ENCODE measurements around the gene EPHB4. TPM values are rescaled to one million over a fixed set of nuclear protein-coding genes. Genes with fewer than 3 reads are reported as not detected.
"Not testable (repeated sequence)": the region's sequence is repeated elsewhere in the genome, so short reads cannot be mapped to it uniquely, and the experiment has no call there.

The EPHB4 gene
- total RNA-seq, 1 experiment from 2014 or later = 192 TPM

- H3K4me1 ChIP-seq (ENCODE audit: control insufficient read depth, insufficient read depth, low read length); DNase-seq (ENCODE audit: low read depth, low spot score); ATAC-seq; H3K27me3 ChIP-seq (ENCODE audit: control insufficient read depth, insufficient read depth, low read length); CTCF ChIA-PET; H3K36me3 ChIP-seq (ENCODE audit: control insufficient read depth, insufficient read depth, low read length); in situ Hi-C loops (cut with HindIII; ENCODE audit: low pct_unique_long_range_greater_than_20kb, low sequenced_read_pairs); H3K9me3 ChIP-seq (ENCODE audit: control insufficient read depth, insufficient read depth, low read depth, low read length); H3K4me3 ChIP-seq (ENCODE audit: low read depth in 2 of 2, low read length in 2 of 2); H3K27ac ChIP-seq (ENCODE audit: low read length); BruUV-seq (replicated peaks): not testable (repeated sequence)
- POLR2A ChIA-PET = interaction anchor here (1.1 kb wide), 1 partner anchor 20 kb away, joined by 9 read pairs; the partner anchor contains the start of gene SRRT
- intact Hi-C loops (cut with micrococcal nuclease; ENCODE audit: unreplicated experiment) = loop anchor here (5.0 kb wide), 1 partner anchor 53 kb away; no protein-coding TSS in a partner anchor
Observed at GRCh38 chr7:100854899-100855298, 27.6 kb upstream of the EPHB4 start.

- Histone ChIP-seq H3K9me3 (ENCODE audit: control insufficient read depth, insufficient read depth, low read depth, low read length) (no peaks in the 10 kb centered on the region), H3K4me1 (ENCODE audit: control insufficient read depth, insufficient read depth, low read length) (peaks cover 3% of the 10 kb centered on the region; the same call in 1 of the 2 replicates), H3K4me3 (ENCODE audit: low read depth in 2 of 2, low read length in 2 of 2) (no peak overlapping the region), H3K36me3 (ENCODE audit: control insufficient read depth, insufficient read depth, low read length) (no peaks in the 10 kb centered on the region), H3K27ac (ENCODE audit: low read length) (no peak overlapping the region), H3K27me3 (ENCODE audit: control insufficient read depth, insufficient read depth, low read length) (no peaks in the 10 kb centered on the region)
- ATAC-seq = no peak
- no peak for DNase-seq (ENCODE audit: low read depth, low spot score)
- no peak for TF ChIP-seq CTCF (IDR thresholded peaks at IDR 0.05)
- TF ChIP-seq TCF7L2 (IDR thresholded peaks at IDR 0.05; ENCODE audit: low read depth, low read length) = no peak
- TF ChIP-seq SIN3A (IDR thresholded peaks at IDR 0.05; ENCODE audit: borderline replicate concordance, insufficient read depth, low read depth, low read length) = no peak
- TF ChIP-seq, protein P1, sequence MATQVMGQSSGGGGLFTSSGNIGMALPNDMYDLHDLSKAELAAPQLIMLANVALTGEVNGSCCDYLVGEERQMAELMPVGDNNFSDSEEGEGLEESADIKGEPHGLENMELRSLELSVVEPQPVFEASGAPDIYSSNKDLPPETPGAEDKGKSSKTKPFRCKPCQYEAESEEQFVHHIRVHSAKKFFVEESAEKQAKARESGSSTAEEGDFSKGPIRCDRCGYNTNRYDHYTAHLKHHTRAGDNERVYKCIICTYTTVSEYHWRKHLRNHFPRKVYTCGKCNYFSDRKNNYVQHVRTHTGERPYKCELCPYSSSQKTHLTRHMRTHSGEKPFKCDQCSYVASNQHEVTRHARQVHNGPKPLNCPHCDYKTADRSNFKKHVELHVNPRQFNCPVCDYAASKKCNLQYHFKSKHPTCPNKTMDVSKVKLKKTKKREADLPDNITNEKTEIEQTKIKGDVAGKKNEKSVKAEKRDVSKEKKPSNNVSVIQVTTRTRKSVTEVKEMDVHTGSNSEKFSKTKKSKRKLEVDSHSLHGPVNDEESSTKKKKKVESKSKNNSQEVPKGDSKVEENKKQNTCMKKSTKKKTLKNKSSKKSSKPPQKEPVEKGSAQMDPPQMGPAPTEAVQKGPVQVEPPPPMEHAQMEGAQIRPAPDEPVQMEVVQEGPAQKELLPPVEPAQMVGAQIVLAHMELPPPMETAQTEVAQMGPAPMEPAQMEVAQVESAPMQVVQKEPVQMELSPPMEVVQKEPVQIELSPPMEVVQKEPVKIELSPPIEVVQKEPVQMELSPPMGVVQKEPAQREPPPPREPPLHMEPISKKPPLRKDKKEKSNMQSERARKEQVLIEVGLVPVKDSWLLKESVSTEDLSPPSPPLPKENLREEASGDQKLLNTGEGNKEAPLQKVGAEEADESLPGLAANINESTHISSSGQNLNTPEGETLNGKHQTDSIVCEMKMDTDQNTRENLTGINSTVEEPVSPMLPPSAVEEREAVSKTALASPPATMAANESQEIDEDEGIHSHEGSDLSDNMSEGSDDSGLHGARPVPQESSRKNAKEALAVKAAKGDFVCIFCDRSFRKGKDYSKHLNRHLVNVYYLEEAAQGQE (IDR thresholded peaks at IDR 0.05; ENCODE audit: insufficient read depth in 1 of 2, low read depth in 2 of 2, low read length in 1 of 2) = no peak
- TF ChIP-seq POLR2AphosphoS5 (IDR thresholded peaks at IDR 0.05; ENCODE audit: low read depth, low read length) = no peak
- intact Hi-C loops (cut with micrococcal nuclease; ENCODE audit: unreplicated experiment) (loop anchor here (5.0 kb wide), 1 partner anchor 52 kb away; no protein-coding TSS in a partner anchor), in situ Hi-C loops (cut with HindIII; ENCODE audit: low pct_unique_long_range_greater_than_20kb, low sequenced_read_pairs) (no loop called here)
- ChIA-PET POLR2A (no interaction called here), CTCF (no interaction called here)
- no TSS peak for BruUV-seq (replicated peaks)
Observed at GRCh38 chr7:100854146-100854895, 27.0 kb upstream of the EPHB4 start.

Measured in Panc1 (cell line).